ENCODE measurements around the gene CACNA1C.
A peak's percentile ranks its signal among the peaks of the same experiment; 100 is the strongest.
"Not testable (repeated sequence)": the region's sequence is repeated elsewhere in the genome, so short reads cannot be mapped to it uniquely, and the experiment has no call there.

Gene CACNA1C

GRCh38 chr12:2691345-2692071, 638.7 kb downstream of the CACNA1C start:
- no peak for DNase-seq (ENCODE audit: low read depth)

- no peak for DNase-seq (ENCODE audit: low read depth)
Observed at GRCh38 chr12:2692080-2692479, 639.3 kb downstream of the CACNA1C start.

GRCh38 chr12:2693244-2693860, 640.6 kb downstream of the CACNA1C start:
- DNase-seq (ENCODE audit: low read depth), result peak; percentile 19

GRCh38 chr12:2693980-2694610, 641.3 kb downstream of the CACNA1C start:
- DNase-seq (ENCODE audit: low read depth), result no peak

- DNase-seq (ENCODE audit: low read depth), result peak; percentile 16
Observed at GRCh38 chr12:2696136-2696535, 643.3 kb downstream of the CACNA1C start.

GRCh38 chr12:2697057-2697800, 644.4 kb downstream of the CACNA1C start:
- no peak for DNase-seq (ENCODE audit: low read depth)

- no peak for DNase-seq (ENCODE audit: low read depth)
Observed at GRCh38 chr12:2698566-2698965, 645.8 kb downstream of the CACNA1C start.

GRCh38 chr12:2710701-2711100, 657.9 kb downstream of the CACNA1C start:
- DNase-seq (ENCODE audit: low read depth), result no peak

GRCh38 chr12:2719392-2719791, 666.6 kb downstream of the CACNA1C start:
- DNase-seq (ENCODE audit: low read depth), result no peak

- peak; percentile 7 for DNase-seq (ENCODE audit: low read depth)
Observed at GRCh38 chr12:2722806-2723205, 670.0 kb downstream of the CACNA1C start.

GRCh38 chr12:2732290-2732689, 679.5 kb downstream of the CACNA1C start:
- no peak for DNase-seq (ENCODE audit: low read depth)

GRCh38 chr12:2733493-2734355, 680.9 kb downstream of the CACNA1C start:
- no peak for DNase-seq (ENCODE audit: low read depth)

- DNase-seq (ENCODE audit: low read depth), result no peak
Observed at GRCh38 chr12:2735432-2735831, 682.6 kb downstream of the CACNA1C start.

- no peak for DNase-seq (ENCODE audit: low read depth)
Observed at GRCh38 chr12:2737656-2738241, 685.0 kb downstream of the CACNA1C start.

GRCh38 chr12:2739069-2739468, 686.3 kb downstream of the CACNA1C start:
- no peak for DNase-seq (ENCODE audit: low read depth)

- DNase-seq (ENCODE audit: low read depth), result peak; percentile 61
Observed at GRCh38 chr12:2739832-2740641, 687.2 kb downstream of the CACNA1C start.

- not testable (repeated sequence) for DNase-seq (ENCODE audit: low read depth)
Observed at GRCh38 chr12:2742037-2742436, 689.2 kb downstream of the CACNA1C start.

GRCh38 chr12:2743478-2743877, 690.7 kb downstream of the CACNA1C start:
- DNase-seq (ENCODE audit: low read depth), result no peak

GRCh38 chr12:2745655-2746054, 692.9 kb downstream of the CACNA1C start:
- peak; percentile 75 for DNase-seq (ENCODE audit: low read depth)

Data from EH (cell line).